ENCODE data around the gene TOR4A.
"Not testable (repeated sequence)": the region's sequence is repeated elsewhere in the genome, so short reads cannot be mapped to it uniquely, and the experiment has no call there.

TOR4A gene

GRCh38 chr9:137239541-137240200 lies 37.9 kb upstream of the TOR4A start:
- not testable (repeated sequence) for DNase-seq

GRCh38 chr9:137240318-137240840 lies 37.1 kb upstream of the TOR4A start:
- DNase-seq: peak in 1 of 2 experiments; percentile 72

- DNase-seq: peak; percentile 98
Observed at GRCh38 chr9:137240841-137241489, 36.6 kb upstream of the TOR4A start, which contains the start of gene TUBB4B. TUBB4B (plus strand) TSS chr9:137241287; CDS start chr9:137241361, 74 bp downstream.

GRCh38 chr9:137241490-137242268 lies 35.8 kb upstream of the TOR4A start:
- no peak for DNase-seq

GRCh38 chr9:137242269-137243203 lies 35.0 kb upstream of the TOR4A start:
- no peak for DNase-seq

- DNase-seq: not testable (repeated sequence)
Observed at GRCh38 chr9:137243266-137243625, 34.3 kb upstream of the TOR4A start.

GRCh38 chr9:137243626-137244485 lies 33.7 kb upstream of the TOR4A start:
- DNase-seq: no peak

GRCh38 chr9:137244486-137245449 lies 32.8 kb upstream of the TOR4A start:
- DNase-seq: peak in 1 of 2 experiments; percentile 39

- no peak for DNase-seq
Observed at GRCh38 chr9:137245450-137246421, 31.8 kb upstream of the TOR4A start.

- no peak for DNase-seq
Observed at GRCh38 chr9:137247135-137247915, 30.2 kb upstream of the TOR4A start.

GRCh38 chr9:137247916-137248175 lies 29.7 kb upstream of the TOR4A start:
- no peak for DNase-seq

- DNase-seq: no peak
Observed at GRCh38 chr9:137250329-137251193, 27.0 kb upstream of the TOR4A start.

- no peak for DNase-seq
Observed at GRCh38 chr9:137251194-137251461, 26.4 kb upstream of the TOR4A start, which contains the start of gene STPG3. STPG3 (plus strand) TSS chr9:137251286; CDS start chr9:137251287, 1 bp downstream.

GRCh38 chr9:137251490-137252268 lies 25.8 kb upstream of the TOR4A start:
- no peak for DNase-seq

- DNase-seq: peak in 1 of 2 experiments; percentile 72
Observed at GRCh38 chr9:137252555-137253506, 24.7 kb upstream of the TOR4A start.
